Activated T-helper 1 cell treated with anti-CD3 and anti-CD28 coated beads, Interleukin-12 subunit alpha, Interleukin-12 subunit beta, Interleukin-2, Interleukin-4 antibody, amounts not matched to agents 30 ng/mL and 10 ng/mL and 1 ng/mL, durations not matched to agents 14 hours and 24 hours and 36 hours (primary cell): ENCODE data around the gene LRWD1. TPM values are rescaled to one million over a fixed set of nuclear protein-coding genes. Genes with fewer than 3 reads are reported as not detected.
A peak's percentile ranks its signal among the peaks of the same experiment; 100 is the strongest.
"Not testable (repeated sequence)": the region's sequence is repeated elsewhere in the genome, so short reads cannot be mapped to it uniquely, and the experiment has no call there.

Source experiments
- DNase-seq: peaks from one replicate; pipeline ENCODE4 v3.0.0; 2021; ENCODE audit warnings: low spot score
- H3K27ac Mint-ChIP-seq: one replicate; pipeline ENCODE4 v1.8.0; 2021; ENCODE audit warnings: mild to moderate bottlenecking, mixed read lengths
- H3K27me3 Mint-ChIP-seq: one replicate; pipeline ENCODE4 v1.8.0; 2022; ENCODE audit warnings: mild to moderate bottlenecking, moderate library complexity, mixed read lengths; ENCODE audit not compliant: insufficient read depth
- H3K36me3 Mint-ChIP-seq: one replicate; pipeline ENCODE4 v1.8.0; 2021; ENCODE audit warnings: low read depth, mixed read lengths
- H3K4me1 Mint-ChIP-seq: one replicate; pipeline ENCODE4 v1.8.0; 2021; ENCODE audit warnings: low read depth, mixed read lengths
- H3K4me3 Mint-ChIP-seq: one replicate; pipeline ENCODE4 v1.8.0; 2021; ENCODE audit warnings: mild to moderate bottlenecking, moderate library complexity, mixed read lengths
- H3K9me3 Mint-ChIP-seq: one replicate; pipeline ENCODE4 v1.8.0; 2021; ENCODE audit warnings: mixed read lengths
- intact Hi-C: fragments of 100-400 bp; cut with micrococcal nuclease; formaldehyde crosslinking; loops from one replicate; pipeline ENCODE4 v1.15.1; 2024
- total RNA-seq: library from RNA; stranded (reverse); gene quantifications from 2 replicates; pipeline ENCODE4 v1.2.3, GENCODE V29; 2022

The LRWD1 gene
- total RNA-seq, 1 donor from 2014 or later: 36.3 TPM

DNA sequence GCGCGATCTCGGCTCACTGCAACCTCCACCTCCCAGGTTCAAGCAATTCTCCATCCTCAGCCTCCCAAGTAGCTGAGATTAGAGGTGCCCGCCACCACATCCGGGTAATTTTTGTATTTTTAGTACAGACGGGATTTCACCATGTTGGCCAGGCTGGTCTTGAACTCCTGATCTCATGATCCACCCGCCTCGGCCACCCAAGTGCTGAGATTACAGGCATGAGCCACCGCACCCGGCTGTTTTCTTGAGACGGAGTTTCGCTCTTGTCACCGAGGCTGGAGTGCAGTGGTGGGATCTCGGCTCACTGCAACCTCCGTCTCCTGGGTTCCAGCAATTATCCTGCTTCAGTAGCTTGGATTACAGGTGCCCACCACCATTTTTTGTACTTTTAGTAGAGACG, 33.5 kb downstream of the LRWD1 start:
- H3K36me3 Mint-ChIP-seq, H3K9me3 Mint-ChIP-seq, DNase-seq, H3K27ac Mint-ChIP-seq, H3K27me3 Mint-ChIP-seq, intact Hi-C loops, H3K4me3 Mint-ChIP-seq, H3K4me1 Mint-ChIP-seq: not testable (repeated sequence)

- DNase-seq, H3K27ac Mint-ChIP-seq, H3K9me3 Mint-ChIP-seq, H3K4me3 Mint-ChIP-seq, H3K27me3 Mint-ChIP-seq, intact Hi-C loops, H3K4me1 Mint-ChIP-seq, H3K36me3 Mint-ChIP-seq: not testable (repeated sequence)
Measured at GRCh38 chr7:102503141-102503540, 38.4 kb downstream of the LRWD1 start.

DNA sequence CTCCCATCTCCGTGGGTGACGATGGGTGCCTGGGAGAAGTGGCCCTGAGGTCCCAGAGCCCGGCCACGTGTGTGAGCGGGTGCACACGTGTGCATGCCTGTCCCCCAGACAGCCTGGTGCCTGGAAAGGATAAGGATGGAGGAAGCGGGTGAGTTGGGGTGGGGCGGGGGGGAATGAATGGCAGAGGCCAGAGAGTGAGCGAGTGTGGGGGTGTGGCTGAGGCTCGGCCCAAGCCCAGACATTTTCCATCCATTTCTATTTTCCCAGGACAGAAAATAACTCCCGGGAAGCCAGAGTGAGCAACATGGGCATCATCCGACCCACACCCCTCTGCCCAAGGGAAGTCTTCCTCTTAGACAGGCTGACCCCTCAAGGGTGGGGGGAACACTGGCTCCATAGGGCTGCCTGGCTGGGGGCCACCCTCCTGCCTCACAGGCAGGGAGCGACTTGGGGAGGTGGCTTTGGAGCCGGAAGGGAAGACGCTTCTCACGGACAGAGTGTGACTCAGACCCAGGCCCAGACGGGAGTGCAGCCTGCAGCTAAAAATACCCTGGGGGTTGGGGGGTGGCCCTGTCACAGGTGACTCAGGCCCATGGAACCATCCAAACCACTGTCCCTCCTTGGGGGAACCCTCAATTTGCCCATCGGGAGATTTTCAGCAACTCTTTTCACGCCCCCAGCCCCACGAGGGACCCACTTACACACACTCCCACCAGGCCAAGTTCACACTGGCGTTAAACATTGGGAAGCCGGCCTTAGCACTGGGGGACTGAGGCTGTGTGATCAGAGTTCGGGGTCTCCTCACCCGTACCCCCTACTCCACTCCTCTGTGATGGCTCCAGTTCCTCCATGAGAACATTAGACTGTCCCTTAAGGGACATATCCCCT, 40.8 kb downstream of the LRWD1 start:
- H3K4me1 Mint-ChIP-seq, intact Hi-C loops, DNase-seq, H3K9me3 Mint-ChIP-seq, H3K27ac Mint-ChIP-seq, H3K36me3 Mint-ChIP-seq, H3K27me3 Mint-ChIP-seq, H3K4me3 Mint-ChIP-seq: not testable (repeated sequence)

GRCh38 chr7:102507410-102508088, 42.8 kb downstream of the LRWD1 start:
- H3K4me3 Mint-ChIP-seq, H3K27me3 Mint-ChIP-seq, intact Hi-C loops, H3K4me1 Mint-ChIP-seq, H3K9me3 Mint-ChIP-seq, DNase-seq, H3K36me3 Mint-ChIP-seq, H3K27ac Mint-ChIP-seq: not testable (repeated sequence)

DNA sequence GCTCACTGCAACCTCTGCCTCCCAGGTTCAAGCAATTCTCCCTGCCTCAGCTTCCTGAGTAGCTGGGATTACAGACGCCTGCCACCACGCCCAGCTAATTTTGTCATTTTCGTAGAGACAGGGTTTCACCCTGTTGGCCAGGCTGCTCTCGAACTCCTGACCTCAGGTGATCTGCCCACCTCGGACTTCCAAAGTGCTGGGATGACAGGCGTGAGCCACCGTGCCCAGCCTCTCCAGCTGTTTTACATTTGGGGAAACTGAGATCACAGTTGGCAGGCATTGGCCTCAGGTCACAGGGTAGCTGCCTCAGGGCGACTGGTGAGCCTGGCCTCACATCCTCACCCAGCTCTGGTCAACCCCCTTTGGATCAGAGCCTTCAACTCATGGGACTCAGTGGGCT, 45.8 kb downstream of the LRWD1 start:
- H3K9me3 Mint-ChIP-seq, H3K4me3 Mint-ChIP-seq, H3K27ac Mint-ChIP-seq, H3K27me3 Mint-ChIP-seq, DNase-seq, H3K36me3 Mint-ChIP-seq, intact Hi-C loops, H3K4me1 Mint-ChIP-seq: not testable (repeated sequence)

DNA sequence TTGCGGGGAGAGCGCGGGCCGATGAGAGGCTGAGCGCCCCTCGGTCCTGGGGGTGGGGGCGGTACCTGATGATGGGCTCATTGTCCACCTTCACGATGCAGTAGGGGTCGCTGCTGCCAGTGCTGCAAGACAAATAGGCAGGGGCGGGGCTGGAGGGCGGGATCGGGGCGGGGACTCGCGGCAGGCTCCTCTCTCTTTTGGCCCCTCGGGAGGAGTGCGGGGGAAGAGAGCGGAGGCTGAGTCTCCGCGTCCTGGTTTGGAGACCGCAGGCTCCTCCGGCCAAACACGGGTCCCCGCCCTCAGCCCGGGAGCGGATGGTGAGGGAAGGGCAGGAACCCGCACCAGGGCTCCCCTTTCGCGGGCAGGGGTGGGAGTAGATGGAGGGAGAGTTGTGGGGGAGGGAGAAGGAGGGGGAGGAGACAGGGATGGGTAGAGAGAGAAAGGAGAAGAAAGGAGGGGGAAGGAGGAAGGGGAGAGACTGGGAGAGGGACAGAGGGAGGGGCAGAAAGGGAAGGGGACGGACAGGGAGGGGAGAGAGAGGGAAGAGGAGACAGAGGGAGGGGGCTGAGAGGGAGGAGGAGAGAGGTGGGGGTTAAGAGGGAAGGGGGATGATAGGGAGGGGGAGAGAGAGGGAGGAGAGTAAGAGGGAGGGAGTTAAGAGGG, 47.2 kb downstream of the LRWD1 start:
- H3K4me3 Mint-ChIP-seq, H3K27ac Mint-ChIP-seq, H3K36me3 Mint-ChIP-seq, H3K4me1 Mint-ChIP-seq, DNase-seq, intact Hi-C loops, H3K27me3 Mint-ChIP-seq, H3K9me3 Mint-ChIP-seq: not testable (repeated sequence)

DNA sequence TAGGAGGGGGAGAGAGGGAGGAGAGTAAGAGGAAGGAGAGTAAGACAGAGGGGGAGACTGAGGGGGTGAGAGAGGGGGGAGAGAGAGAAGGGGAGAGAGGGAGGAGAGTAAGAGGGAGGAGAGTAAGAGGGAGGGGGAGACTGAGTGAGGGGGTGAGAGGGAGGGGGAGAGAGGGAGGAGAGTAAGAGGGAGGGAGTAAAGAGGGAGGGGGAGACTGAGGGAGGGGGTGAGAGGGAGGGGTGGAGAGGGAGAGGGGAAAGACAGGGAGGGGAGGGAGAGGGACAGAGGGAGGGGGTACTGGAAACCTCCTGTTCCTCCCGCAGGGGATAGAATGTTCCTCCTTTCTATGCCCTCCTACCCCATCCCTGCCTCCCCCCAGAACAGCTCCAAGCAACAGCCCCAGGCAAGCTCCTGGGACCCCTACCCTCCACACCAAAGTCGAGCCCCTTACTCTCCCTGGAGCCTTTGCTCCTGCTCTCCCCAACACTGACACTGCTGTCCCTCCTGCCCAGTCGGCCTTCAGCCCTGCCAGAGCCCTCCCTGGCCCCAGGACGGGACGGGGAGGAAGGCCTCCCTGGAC, 47.9 kb downstream of the LRWD1 start:
- H3K27me3 Mint-ChIP-seq, intact Hi-C loops, H3K27ac Mint-ChIP-seq, H3K9me3 Mint-ChIP-seq, H3K4me3 Mint-ChIP-seq, H3K4me1 Mint-ChIP-seq, H3K36me3 Mint-ChIP-seq, DNase-seq: not testable (repeated sequence)

GRCh38 chr7:102514881-102515721, 50.3 kb downstream of the LRWD1 start:
- not testable (repeated sequence) for H3K27me3 Mint-ChIP-seq, DNase-seq, H3K27ac Mint-ChIP-seq

DNA sequence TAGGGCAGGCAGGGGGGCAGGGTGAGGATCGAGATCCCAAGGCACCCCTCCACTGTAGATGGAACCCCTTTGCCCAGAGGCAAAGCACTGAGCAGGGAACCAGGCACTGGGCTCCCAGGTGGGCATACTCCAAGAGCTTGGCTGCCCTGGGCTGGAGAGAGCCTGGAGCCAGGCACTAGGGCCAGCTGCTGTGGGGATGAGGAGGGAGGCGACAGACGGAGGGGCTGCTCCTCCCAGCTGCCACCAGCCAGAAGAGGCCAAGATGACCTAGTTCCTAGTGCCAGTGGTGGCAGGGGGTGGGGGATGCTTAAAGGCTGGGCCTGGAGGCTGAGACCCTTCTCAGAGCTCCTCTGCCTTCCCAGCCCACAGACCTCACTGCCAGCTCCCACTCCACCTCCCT, 51.1 kb downstream of the LRWD1 start:
- H3K27me3 Mint-ChIP-seq, DNase-seq, H3K4me1 Mint-ChIP-seq, H3K4me3 Mint-ChIP-seq, H3K9me3 Mint-ChIP-seq, H3K27ac Mint-ChIP-seq, intact Hi-C loops, H3K36me3 Mint-ChIP-seq: not testable (repeated sequence)

More at GRCh38 chr7:102514881-102515721, 50.3 kb downstream of the LRWD1 start:
- H3K4me1 Mint-ChIP-seq, intact Hi-C loops, H3K4me3 Mint-ChIP-seq, H3K36me3 Mint-ChIP-seq, H3K9me3 Mint-ChIP-seq: not testable (repeated sequence)

DNA sequence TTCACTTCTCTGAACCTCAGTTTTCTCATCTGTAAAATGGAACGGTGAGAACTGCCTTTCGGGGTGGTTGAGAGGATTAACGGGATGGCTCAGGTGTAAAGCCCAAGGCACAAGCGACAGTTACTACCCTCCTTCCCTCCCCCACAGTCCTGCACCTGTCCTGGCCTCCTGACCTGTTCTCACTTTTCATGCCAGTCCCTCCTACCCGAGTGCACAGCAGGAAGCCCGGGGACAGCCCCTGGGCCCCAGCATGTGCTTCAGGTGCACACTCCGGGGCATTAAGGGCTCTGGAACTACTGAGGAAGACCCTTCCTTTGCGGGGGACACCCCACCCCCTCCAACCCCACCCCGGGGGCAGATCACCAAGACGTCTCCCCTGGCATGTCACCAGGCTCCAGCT, 52.2 kb downstream of the LRWD1 start:
- H3K27me3 Mint-ChIP-seq, DNase-seq, H3K4me1 Mint-ChIP-seq, H3K4me3 Mint-ChIP-seq, H3K9me3 Mint-ChIP-seq, H3K36me3 Mint-ChIP-seq, intact Hi-C loops, H3K27ac Mint-ChIP-seq: not testable (repeated sequence)

- DNase-seq, H3K27me3 Mint-ChIP-seq, intact Hi-C loops, H3K4me1 Mint-ChIP-seq, H3K9me3 Mint-ChIP-seq, H3K27ac Mint-ChIP-seq, H3K36me3 Mint-ChIP-seq: not testable (repeated sequence)
- H3K4me3 Mint-ChIP-seq: peak within 1 kb of the TSS; percentile 57
Measured at GRCh38 chr7:102517550-102518147, 52.9 kb downstream of the LRWD1 start, which contains the start of gene RASA4B. Gene RASA4B (minus strand): TSS chr7:102517777. CDS start chr7:102517710, 67 bp downstream.

GRCh38 chr7:102520797-102521196, 56.0 kb downstream of the LRWD1 start:
- H3K4me1 Mint-ChIP-seq, H3K27ac Mint-ChIP-seq, intact Hi-C loops, DNase-seq, H3K4me3 Mint-ChIP-seq, H3K9me3 Mint-ChIP-seq, H3K36me3 Mint-ChIP-seq, H3K27me3 Mint-ChIP-seq: not testable (repeated sequence)
